ENCODE data around the gene SYT11.
"Not testable (repeated sequence)": the region's sequence is repeated elsewhere in the genome, so short reads cannot be mapped to it uniquely, and the experiment has no call there.

The SYT11 gene

DNA sequence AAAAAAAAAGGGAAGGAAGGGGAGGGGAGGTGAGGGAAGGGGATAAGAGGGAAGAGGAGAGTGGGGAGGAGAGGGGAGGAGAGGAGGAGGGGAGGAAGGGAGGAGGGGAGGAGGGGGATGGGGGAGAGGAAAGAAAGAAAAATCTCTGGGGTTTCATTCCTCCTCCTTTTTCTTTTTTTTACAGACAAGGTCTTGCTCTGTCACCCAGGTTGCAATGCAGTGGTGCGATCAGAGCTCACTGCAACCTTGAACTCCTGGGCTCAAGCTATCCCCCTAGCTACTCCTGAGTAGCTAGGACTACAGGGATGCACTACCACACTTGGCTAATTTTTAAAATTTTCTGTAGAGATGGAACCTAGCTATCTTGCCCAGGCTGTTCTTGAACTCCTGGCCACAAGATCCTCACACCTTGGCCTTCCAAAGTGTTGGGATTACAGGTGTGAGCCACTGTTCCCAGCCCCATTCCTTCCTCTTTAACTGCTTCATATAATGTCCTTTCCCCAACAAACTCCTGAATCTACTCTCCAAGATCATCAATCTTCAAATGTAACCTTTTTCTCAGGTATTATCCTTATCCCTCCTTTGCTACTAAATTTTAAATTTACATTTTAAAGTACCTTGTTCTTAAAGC is 25.6 kb upstream of the SYT11 start:
- no peak overlapping the region for H3K4me3 ChIP-seq (replicated peaks; ENCODE audit: low read depth, low read length)
- TF ChIP-seq, protein P1, sequence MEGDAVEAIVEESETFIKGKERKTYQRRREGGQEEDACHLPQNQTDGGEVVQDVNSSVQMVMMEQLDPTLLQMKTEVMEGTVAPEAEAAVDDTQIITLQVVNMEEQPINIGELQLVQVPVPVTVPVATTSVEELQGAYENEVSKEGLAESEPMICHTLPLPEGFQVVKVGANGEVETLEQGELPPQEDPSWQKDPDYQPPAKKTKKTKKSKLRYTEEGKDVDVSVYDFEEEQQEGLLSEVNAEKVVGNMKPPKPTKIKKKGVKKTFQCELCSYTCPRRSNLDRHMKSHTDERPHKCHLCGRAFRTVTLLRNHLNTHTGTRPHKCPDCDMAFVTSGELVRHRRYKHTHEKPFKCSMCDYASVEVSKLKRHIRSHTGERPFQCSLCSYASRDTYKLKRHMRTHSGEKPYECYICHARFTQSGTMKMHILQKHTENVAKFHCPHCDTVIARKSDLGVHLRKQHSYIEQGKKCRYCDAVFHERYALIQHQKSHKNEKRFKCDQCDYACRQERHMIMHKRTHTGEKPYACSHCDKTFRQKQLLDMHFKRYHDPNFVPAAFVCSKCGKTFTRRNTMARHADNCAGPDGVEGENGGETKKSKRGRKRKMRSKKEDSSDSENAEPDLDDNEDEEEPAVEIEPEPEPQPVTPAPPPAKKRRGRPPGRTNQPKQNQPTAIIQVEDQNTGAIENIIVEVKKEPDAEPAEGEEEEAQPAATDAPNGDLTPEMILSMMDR (IDR thresholded peaks at IDR 0.05; ENCODE audit: low read length, missing control alignments): no peak
- no peak for DNase-seq (ENCODE audit: low read depth)

DNA sequence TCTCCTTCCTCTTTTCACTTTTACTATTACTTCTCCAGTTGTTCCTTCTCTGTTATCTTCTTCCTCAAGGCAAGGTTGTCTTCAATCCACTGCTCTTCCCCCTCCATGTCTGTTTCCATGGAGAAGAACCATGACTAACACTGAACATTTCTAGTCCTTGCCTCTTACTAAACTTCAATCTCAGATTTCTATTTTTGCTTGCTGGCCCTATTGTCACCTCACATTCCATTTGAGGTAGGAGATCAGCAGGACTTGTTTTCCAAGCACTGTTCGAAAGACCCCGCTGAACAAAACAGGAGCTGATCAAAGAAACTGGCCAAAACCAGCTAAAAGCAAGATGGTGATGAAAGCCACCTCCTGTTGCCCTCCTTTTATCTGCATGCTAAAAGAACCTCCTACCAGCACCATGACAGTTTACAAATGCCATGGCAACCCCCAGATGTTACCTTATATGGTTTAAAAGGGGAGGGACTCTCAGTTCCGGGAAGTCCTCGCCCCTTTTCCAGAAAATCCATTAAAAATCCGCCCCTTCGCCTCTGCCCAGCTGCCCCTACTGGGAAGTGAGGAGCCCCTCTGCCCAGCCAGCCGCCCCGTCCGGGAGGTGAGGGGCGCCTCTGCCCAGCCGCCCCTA is 25.0 kb upstream of the SYT11 start:
- H3K4me3 ChIP-seq (replicated peaks; ENCODE audit: low read depth, low read length): no peak overlapping the region
- TF ChIP-seq, protein P1 (IDR thresholded peaks at IDR 0.05; ENCODE audit: low read length, missing control alignments): no peak
- peak; percentile 60 for DNase-seq (ENCODE audit: low read depth)

DNA sequence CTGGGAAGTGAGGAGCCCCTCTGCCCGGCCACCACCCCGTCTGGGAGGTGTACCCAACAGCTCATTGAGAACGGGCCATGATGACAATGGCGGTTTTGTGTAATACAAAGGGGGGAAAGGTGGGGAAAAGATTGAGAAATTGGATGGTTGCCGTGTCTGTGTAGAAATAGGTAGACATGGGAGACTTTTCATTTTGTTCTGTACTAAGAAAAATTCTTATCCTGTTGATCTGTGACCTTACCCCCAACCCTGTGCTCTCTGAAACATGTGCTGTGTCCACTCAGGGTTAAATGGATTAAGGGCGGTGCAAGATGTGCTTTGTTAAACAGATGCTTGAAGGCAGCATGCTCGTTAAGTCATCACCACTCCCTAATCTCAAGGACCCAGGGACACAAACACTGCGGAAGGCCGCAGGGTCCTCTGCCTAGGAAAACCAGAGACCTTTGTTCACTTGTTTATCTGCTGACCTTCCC is 24.4 kb upstream of the SYT11 start:
- DNase-seq (ENCODE audit: low read depth); H3K4me3 ChIP-seq (replicated peaks; ENCODE audit: low read depth, low read length): not testable (repeated sequence)

DNA sequence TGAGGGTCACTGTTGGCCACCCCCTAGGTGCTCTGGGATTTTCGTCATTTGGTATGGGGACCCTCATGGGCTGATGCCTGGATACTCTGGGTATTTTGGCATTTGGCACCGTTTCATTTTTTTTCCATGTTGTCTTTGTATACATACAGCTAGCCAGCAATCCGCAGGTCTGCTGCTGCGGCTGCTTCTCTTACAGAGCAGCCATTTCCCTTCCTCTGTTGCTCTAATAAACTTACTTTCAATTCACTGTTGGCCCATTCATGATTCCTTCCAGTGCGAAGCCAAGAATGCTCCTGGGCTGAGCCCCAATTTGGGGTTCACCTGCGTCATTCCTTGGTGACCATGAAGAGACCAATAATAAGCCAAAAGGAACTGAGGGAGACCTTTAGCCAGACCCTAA is 23.8 kb upstream of the SYT11 start:
- TF ChIP-seq, protein P1 (IDR thresholded peaks at IDR 0.05; ENCODE audit: low read length, missing control alignments): no peak
- DNase-seq (ENCODE audit: low read depth): no peak
- no peak overlapping the region for H3K4me3 ChIP-seq (replicated peaks; ENCODE audit: low read depth, low read length)

DNA sequence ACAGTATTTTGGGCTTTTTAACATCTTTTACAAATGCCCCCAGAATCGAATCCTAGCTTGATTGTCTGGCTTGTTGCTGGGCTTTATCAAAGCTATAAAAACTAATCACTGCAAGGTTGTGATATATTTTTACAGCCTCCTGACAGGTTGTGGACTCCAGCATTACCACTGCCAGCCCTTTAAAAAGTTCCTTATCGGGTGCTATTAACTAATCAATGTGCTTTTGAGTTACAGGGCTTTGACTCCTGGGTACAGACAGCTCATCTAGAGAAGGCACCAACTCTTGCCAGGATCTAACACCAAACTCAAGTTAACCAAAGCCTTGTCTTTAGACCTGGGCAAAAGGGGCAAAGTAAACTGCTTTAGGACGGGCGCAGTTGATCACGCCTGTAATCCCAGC is 19.0 kb upstream of the SYT11 start:
- DNase-seq (ENCODE audit: low read depth): no peak
- TF ChIP-seq, protein P1 (IDR thresholded peaks at IDR 0.05; ENCODE audit: low read length, missing control alignments): no peak
- H3K4me3 ChIP-seq (replicated peaks; ENCODE audit: low read depth, low read length): no peak overlapping the region

DNA sequence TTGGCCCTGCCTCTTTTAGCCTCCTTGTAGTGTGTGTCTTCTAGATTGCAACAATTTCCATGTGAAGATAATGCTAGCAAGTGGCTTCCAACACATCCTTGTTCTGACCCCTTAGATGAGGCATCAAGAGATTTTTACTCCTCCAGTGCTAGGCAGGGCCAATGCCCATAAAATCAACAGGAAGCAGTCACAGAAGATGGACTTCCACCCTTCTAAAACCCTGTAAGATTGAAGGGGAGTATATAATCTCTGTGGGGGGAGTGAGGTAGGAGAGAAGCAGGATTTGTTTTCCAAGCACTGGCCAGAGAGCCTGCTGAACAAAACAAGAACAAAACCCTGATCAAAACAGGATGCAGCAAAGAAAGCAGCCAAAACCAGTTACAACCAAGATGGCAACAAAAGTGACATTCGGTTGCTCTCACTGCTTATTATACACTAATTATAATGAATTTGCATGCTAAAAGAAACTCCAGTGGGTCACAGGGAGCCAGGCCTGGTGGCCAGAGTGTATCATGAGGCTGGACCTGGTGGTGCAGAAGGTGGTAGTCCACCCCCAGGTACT is 14.4 kb upstream of the SYT11 start:
- TF ChIP-seq, protein P1 (IDR thresholded peaks at IDR 0.05; ENCODE audit: low read length, missing control alignments): no peak
- DNase-seq (ENCODE audit: low read depth): no peak

DNA sequence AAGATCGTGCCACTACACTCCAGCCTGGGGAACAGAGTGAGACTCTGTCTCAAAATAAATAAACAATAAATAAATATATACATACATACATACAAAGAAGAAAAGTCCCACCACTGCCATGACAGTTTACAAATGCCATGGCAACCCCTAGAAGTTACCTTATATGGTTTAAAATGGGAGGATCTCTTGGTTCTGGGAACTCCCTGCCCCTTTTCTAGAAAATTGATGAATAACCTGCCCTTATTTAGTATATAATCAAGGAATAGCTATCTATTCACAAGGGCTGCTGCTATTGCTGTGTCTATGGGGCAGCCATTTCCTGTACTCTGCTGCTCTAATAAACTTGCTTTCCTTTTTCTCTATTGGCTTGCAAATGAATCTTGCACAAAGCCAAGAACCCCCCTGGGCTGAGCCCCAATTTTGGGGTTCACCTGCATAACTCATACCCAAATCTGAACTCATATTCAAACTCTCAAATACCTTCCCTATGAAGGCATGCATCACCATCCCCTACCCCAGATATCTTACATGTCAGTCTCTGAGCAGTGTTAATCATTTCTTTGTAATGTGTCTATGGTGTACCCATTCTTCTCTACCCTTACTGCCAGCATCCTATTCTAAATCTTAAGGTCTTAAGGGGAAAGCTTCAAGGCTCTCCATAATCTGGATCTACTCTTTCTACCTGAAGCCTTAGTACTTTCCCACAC is 11.4 kb upstream of the SYT11 start:
- no peak for DNase-seq (ENCODE audit: low read depth)
- TF ChIP-seq, protein P1 (IDR thresholded peaks at IDR 0.05; ENCODE audit: low read length, missing control alignments): no peak
- H3K4me3 ChIP-seq (replicated peaks; ENCODE audit: low read depth, low read length): no peak overlapping the region

More for the DNA sequence above, 14.4 kb upstream of the SYT11 start:
- no peak overlapping the region for H3K4me3 ChIP-seq (replicated peaks; ENCODE audit: low read depth, low read length)

All from fibroblast of pulmonary artery (primary cell).